Caco-2 (cell line): Measurements from ENCODE around the gene TMEM8B. TPM values are rescaled to one million over a fixed set of nuclear protein-coding genes. Genes with fewer than 3 reads are reported as not detected.

ENCODE experiments used
- BruUV-seq: library from RNA; stranded (reverse); fragments of 400-500 nt; replicated peaks from 2 replicates; lab custom pipeline; 2021; lab: Mats Ljungman, UMichigan
- CTCF ChIA-PET: fragments of 300-600 bp; sonication (Branson Sonifier 250); formaldehyde crosslinking; loops from one replicate; lab custom pipeline; 2022; ENCODE audit warnings: antibody characterized with exemption; lab: Charles Lee
- POLR2A ChIA-PET: fragments of 300-600 bp; sonication (Branson Sonifier 250); formaldehyde crosslinking; loops from one replicate; lab custom pipeline; 2022; ENCODE audit warnings: antibody characterized with exemption; lab: Charles Lee
- DNase-seq, 2 experiments: peaks; one replicate each; pipeline versions ENCODE4 v3.0.0 to v3.0.0-alpha.2; 2020 to 2022
- H3K27me3 ChIP-seq: replicated peaks from 2 replicates; pipeline ENCODE4 v1.6.0; 2011; ENCODE audit warnings: low read length; ENCODE audit not compliant: control insufficient read depth, insufficient read depth
- H3K36me3 ChIP-seq: 2 replicates; pipeline ENCODE4 v1.5.1; 2011; ENCODE audit warnings: low read length; ENCODE audit not compliant: control insufficient read depth, insufficient read depth
- H3K4me1 ChIP-seq: fragments of 250-450 bp; sonication (Bioruptor Pico); 2 replicates; pipeline ENCODE4 v1.5.1; 2020; ENCODE audit warnings: mild to moderate bottlenecking
- H3K4me3 ChIP-seq: 2 replicates; pipeline ENCODE4 v1.5.1; 2011; ENCODE audit warnings: low read depth, mild to moderate bottlenecking, control low read depth, low read length
- H3K9me3 ChIP-seq: fragments of 250-450 bp; sonication (Bioruptor Pico); 2 replicates; pipeline ENCODE4 v1.5.1; 2020; ENCODE audit warnings: mild to moderate bottlenecking, moderate library complexity
- H3K27ac Mint-ChIP-seq: one replicate; pipeline ENCODE4 v1.8.0; 2022; ENCODE audit warnings: mixed read lengths; ENCODE audit not compliant: unreplicated experiment
- H3K27me3 Mint-ChIP-seq: one replicate; pipeline ENCODE4 v1.8.0; 2022; ENCODE audit warnings: mixed read lengths; ENCODE audit not compliant: insufficient read depth, unreplicated experiment
- H3K36me3 Mint-ChIP-seq: one replicate; pipeline ENCODE4 v1.8.0; 2022; ENCODE audit warnings: mild to moderate bottlenecking, mixed read lengths; ENCODE audit not compliant: insufficient read depth, unreplicated experiment
- H3K4me1 Mint-ChIP-seq: one replicate; pipeline ENCODE4 v1.8.0; 2022; ENCODE audit warnings: low read depth, mixed read lengths; ENCODE audit not compliant: unreplicated experiment
- H3K4me3 Mint-ChIP-seq: one replicate; pipeline ENCODE4 v1.8.0; 2022; ENCODE audit warnings: mild to moderate bottlenecking, moderate library complexity, mixed read lengths; ENCODE audit not compliant: unreplicated experiment
- H3K9me3 Mint-ChIP-seq: one replicate; pipeline ENCODE4 v1.8.0; 2022; ENCODE audit warnings: mixed read lengths; ENCODE audit not compliant: unreplicated experiment
- intact Hi-C: fragments of 100-400 bp; cut with micrococcal nuclease; formaldehyde crosslinking; loops from one replicate; pipeline ENCODE4 v1.10.0; 2022; ENCODE audit not compliant: unreplicated experiment
- total RNA-seq: library from RNA; stranded (reverse); gene quantifications from 2 replicates; pipeline ENCODE4 v1.2.3, GENCODE V29; 2022
- TF ChIP-seq, protein P1 (sequence below), 2 experiments: fragments of 200-600 bp in 1 of 2; IDR thresholded peaks; 1 replicate in 1 of 2; 2 replicates in 1 of 2; pipeline versions ENCODE4 v1.5.1 to v1.8.0; 2011 to 2022; ENCODE audit warnings: antibody characterized with exemption in 1 of 2, control low read depth in 1 of 2, inconsistent platforms in 1 of 2, low read depth in 1 of 2, low read length in 1 of 2, mild to moderate bottlenecking in 1 of 2, moderate library complexity in 1 of 2; ENCODE audit not compliant: insufficient read depth in 1 of 2, severe bottlenecking in 1 of 2, unreplicated experiment in 1 of 2

Gene TMEM8B
- total RNA-seq, 1 experiment from 2014 or later = 4.9 TPM

DNA sequence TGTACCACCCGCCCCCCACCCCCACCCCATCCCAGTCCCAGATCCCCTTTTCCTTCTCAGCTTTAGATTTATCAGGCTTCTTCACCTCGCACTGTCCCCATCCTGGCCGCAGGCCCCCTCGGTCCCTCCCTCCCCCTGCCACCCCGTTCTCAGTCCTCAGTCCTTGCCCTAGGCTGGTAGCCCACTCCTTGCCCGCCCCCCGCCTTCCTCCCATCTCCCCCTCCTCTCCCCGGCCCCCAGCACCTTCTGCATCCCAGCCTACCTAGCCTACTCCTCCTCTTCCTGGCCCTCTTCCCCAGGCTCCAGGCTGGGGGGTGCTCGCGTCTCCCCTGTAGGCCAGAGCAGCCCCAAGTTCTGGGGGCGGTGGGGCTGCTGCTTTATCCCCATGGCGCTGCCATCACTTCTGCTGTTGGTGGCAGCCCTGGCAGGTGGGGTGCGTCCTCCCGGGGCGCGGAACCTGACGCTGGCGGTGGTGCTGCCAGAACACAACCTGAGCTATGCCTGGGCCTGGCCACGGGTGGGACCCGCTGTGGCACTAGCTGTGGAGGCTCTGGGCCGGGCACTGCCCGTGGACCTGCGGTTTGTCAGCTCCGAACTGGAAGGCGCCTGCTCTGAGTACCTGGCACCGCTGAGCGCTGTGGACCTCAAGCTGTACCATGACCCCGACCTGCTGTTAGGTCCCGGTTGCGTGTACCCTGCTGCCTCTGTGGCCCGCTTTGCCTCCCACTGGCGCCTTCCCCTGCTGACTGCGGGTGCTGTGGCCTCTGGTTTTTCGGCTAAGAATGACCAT, 36.8 kb upstream of the TMEM8B start:
- CTCF ChIA-PET = no interaction called here
- H3K36me3 Mint-ChIP-seq = no peaks in the 10 kb centered on the region
- no peak overlapping the region for H3K27ac Mint-ChIP-seq
- H3K9me3 Mint-ChIP-seq = no peaks in the 10 kb centered on the region
- POLR2A ChIA-PET = no interaction called here
- DNase-seq = no peak
- Histone ChIP-seq H3K4me1 (peaks cover 8% of the 10 kb centered on the region; the same call in 1 of the 2 replicates), H3K9me3 (no peaks in the 10 kb centered on the region), H3K36me3 (0 out of 2 replicates have a peak, but pooled peaks cover 1% of the 10 kb centered on the region), H3K27me3 (no peaks in the 10 kb centered on the region), H3K4me3 (no peak overlapping the region)
- BruUV-seq = no TSS peak
- peaks cover 4% of the 10 kb centered on the region for H3K4me1 Mint-ChIP-seq
- intact Hi-C loops = no loop called here
- TF ChIP-seq, protein P1, sequence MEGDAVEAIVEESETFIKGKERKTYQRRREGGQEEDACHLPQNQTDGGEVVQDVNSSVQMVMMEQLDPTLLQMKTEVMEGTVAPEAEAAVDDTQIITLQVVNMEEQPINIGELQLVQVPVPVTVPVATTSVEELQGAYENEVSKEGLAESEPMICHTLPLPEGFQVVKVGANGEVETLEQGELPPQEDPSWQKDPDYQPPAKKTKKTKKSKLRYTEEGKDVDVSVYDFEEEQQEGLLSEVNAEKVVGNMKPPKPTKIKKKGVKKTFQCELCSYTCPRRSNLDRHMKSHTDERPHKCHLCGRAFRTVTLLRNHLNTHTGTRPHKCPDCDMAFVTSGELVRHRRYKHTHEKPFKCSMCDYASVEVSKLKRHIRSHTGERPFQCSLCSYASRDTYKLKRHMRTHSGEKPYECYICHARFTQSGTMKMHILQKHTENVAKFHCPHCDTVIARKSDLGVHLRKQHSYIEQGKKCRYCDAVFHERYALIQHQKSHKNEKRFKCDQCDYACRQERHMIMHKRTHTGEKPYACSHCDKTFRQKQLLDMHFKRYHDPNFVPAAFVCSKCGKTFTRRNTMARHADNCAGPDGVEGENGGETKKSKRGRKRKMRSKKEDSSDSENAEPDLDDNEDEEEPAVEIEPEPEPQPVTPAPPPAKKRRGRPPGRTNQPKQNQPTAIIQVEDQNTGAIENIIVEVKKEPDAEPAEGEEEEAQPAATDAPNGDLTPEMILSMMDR (IDR thresholded peaks at IDR 0.05; ENCODE audit: insufficient read depth in 1 of 2, low read depth in 1 of 2, low read length in 1 of 2, severe bottlenecking in 1 of 2, unreplicated experiment in 1 of 2) = no peak
- H3K27me3 Mint-ChIP-seq = no peaks in the 10 kb centered on the region
- no peak overlapping the region for H3K4me3 Mint-ChIP-seq

DNA sequence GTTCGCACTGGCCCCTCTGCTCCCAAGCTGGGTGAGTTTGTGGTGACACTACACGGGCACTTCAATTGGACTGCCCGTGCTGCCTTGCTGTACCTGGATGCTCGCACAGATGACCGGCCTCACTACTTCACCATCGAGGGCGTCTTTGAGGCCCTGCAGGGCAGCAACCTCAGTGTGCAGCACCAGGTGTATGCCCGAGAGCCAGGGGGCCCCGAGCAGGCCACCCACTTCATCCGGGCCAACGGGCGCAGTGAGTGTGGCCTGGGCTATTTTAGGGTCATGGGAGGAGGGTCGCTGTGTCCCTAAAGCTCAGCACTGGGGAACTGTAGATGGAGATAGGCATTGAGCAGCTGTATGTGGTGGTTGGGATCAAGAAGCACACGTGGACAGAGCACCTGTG, 36.2 kb upstream of the TMEM8B start:
- Mint-ChIP-seq H3K27ac (no peak overlapping the region), H3K4me3 (no peak overlapping the region)

GRCh38 chr9:35793461-35793860, 35.6 kb upstream of the TMEM8B start:
- H3K4me3 Mint-ChIP-seq = no peak overlapping the region
- 0 out of 2 replicates have a peak, but pooled peaks cover 1% of the 10 kb centered on the region for H3K36me3 ChIP-seq
- TF ChIP-seq, protein P1 (IDR thresholded peaks at IDR 0.05; ENCODE audit: insufficient read depth in 1 of 2, low read depth in 1 of 2, low read length in 1 of 2, severe bottlenecking in 1 of 2, unreplicated experiment in 1 of 2) = no peak
- H3K27ac Mint-ChIP-seq = no peak overlapping the region
- BruUV-seq = no TSS peak
- H3K9me3 Mint-ChIP-seq = no peaks in the 10 kb centered on the region
- DNase-seq = no peak
- H3K4me1 ChIP-seq = peaks cover 15% of the 10 kb centered on the region
- intact Hi-C loops = no loop called here
- H3K4me1 Mint-ChIP-seq = peaks cover 4% of the 10 kb centered on the region
- H3K36me3 Mint-ChIP-seq = no peaks in the 10 kb centered on the region
- ChIA-PET POLR2A (no interaction called here), CTCF (no interaction called here)
- H3K4me3 ChIP-seq = no peak overlapping the region
- H3K27me3 ChIP-seq = no peaks in the 10 kb centered on the region
- H3K27me3 Mint-ChIP-seq = no peaks in the 10 kb centered on the region
- H3K9me3 ChIP-seq = no peaks in the 10 kb centered on the region

More for the DNA sequence above, 36.2 kb upstream of the TMEM8B start:
- Mint-ChIP-seq H3K4me1 (peaks cover 4% of the 10 kb centered on the region), H3K27me3 (no peaks in the 10 kb centered on the region), H3K36me3 (no peaks in the 10 kb centered on the region), H3K9me3 (no peaks in the 10 kb centered on the region)
- DNase-seq = no peak
- CTCF ChIA-PET = no interaction called here
- H3K36me3 ChIP-seq = 0 out of 2 replicates have a peak, but pooled peaks cover 1% of the 10 kb centered on the region
- BruUV-seq = no TSS peak
- TF ChIP-seq, protein P1 (IDR thresholded peaks at IDR 0.05; ENCODE audit: insufficient read depth in 1 of 2, low read depth in 1 of 2, low read length in 1 of 2, severe bottlenecking in 1 of 2, unreplicated experiment in 1 of 2) = no peak
- H3K4me3 ChIP-seq = no peak overlapping the region
- intact Hi-C loops = no loop called here
- POLR2A ChIA-PET = no interaction called here
- no peaks in the 10 kb centered on the region for H3K9me3 ChIP-seq
- H3K4me1 ChIP-seq = peaks cover 9% of the 10 kb centered on the region
- no peaks in the 10 kb centered on the region for H3K27me3 ChIP-seq
